ENCODE data around the gene SIGLEC10.

SIGLEC10 gene

DNA sequence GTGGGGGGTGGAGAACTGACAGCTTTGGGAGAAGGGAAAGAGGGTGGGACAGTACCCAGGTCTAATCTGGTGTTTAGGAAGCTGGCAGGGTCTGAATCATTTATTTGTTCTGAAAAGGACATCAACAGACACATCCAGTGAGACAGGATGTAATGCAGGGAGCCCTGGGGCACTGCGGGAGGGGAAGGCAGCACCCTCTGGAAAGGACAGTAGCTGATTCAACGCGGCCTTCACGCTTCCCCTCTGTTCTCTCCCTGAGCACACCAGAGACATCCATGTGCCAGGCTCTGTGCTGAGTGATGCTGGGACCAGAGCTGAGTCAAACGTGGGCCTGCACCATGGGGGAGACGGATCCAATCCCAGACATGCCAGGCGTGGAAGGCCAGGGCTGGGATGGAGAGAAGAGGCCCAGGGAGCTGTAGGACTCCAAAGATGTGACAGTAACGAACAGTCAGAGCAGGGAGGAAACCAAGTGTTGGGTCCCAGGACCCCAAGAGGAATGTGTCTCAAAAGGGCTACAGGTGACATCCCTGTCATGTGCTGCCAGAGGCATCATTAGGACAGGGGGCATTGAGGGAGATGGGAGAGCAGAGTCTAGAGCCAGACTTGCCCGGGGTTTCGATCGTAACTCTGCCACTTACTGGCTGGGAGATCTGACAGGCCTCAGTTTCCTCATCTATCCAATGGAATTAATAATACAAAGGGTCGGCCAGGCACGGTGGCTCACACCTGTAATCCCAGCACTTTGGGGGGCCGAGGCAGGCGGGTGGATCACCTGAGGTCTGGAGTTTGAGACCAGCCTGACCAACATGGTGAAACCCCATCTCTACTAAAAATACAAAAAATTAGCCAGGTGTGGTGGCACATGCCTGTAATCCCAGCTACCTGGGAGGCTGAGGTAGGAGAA lies 53.0 kb downstream of the SIGLEC10 start:
- no peak for DNase-seq

GRCh38 chr19:51361239-51361638 lies 56.2 kb downstream of the SIGLEC10 start:
- no peak for DNase-seq

All from activated CD4-positive, alpha-beta T cell treated with anti-CD3 and anti-CD28 coated beads, Interleukin-2, amount 50 U/mL, for 1 hour (primary cell).